SHP77 treated with DMSO at 0.1 percent for 48 hours (cell line): ENCODE measurements around the gene ST3GAL6.

ENCODE experiments used
- DNase-seq: peaks from one replicate; lab custom pipeline; 2025; lab: John Stamatoyannopoulos, UW

ST3GAL6 gene

GRCh38 chr3:98777286-98777685, 14.1 kb downstream of the ST3GAL6 start:
- no peak for DNase-seq

- no peak for DNase-seq
These were observed 14.7 kb downstream of the ST3GAL6 start for GRCh38 chr3:98777801-98778220.

GRCh38 chr3:98778383-98778782, 15.2 kb downstream of the ST3GAL6 start:
- no peak for DNase-seq

GRCh38 chr3:98778852-98779413, 15.8 kb downstream of the ST3GAL6 start:
- DNase-seq: no peak

DNA sequence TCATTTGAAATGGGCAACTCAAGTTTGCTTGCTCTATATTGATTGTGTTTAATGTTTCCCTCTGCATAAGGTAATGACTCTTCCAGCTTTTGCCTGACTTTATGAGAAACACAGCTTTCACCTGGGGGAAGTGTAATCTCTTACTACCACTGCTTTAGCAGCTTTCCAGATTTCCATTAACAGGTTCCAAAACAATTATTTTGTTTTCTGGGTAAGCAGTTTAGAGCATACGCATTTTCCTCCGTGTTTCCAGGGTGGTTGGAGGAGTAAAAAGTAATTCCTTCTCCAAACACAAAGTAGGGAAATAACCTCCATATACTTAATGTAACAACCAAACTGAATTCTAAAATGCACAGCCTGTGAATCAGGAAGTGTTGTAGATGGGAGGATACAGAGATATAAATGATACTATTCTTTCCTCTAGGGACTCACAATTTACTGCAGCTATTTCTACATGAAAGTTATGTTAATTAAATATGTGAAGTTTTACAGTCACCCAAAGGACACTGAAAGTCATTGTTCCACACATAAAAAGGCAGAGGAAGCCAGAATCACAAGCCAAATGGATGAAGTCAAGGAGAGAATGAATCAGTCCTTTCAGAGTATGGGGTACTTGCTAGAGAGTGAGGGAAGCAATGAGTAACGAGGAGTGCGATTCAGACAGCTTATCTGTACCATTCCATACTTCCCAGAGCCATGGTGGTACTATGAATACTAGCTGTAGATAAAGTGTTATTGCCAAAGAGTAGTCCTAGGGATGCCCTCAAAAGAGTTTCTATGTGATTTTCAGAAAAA, 16.6 kb downstream of the ST3GAL6 start:
- DNase-seq: no peak

DNA sequence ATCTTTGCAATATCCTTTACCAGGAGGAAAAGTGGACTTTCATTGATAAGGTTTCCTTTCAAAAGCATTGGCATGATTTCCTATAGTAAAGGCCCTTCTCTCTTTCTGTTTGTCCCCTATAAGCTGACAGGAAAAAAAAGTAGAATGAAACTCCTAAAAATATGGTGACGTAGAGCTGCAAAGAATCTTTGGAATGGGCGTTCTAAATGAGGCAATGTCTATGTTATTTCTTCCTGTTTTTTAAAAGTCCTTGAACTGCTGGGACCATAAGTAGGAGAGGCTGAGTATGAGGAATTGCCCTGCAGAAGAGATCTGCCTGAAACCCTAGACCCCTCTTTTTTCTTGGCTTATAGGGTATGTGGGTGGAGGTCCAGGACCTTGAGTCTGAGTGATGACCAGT, 17.2 kb downstream of the ST3GAL6 start:
- DNase-seq: no peak

GRCh38 chr3:98782824-98783500, 19.8 kb downstream of the ST3GAL6 start:
- DNase-seq: no peak

- DNase-seq: no peak
These were observed 20.9 kb downstream of the ST3GAL6 start for GRCh38 chr3:98784042-98784441.

DNA sequence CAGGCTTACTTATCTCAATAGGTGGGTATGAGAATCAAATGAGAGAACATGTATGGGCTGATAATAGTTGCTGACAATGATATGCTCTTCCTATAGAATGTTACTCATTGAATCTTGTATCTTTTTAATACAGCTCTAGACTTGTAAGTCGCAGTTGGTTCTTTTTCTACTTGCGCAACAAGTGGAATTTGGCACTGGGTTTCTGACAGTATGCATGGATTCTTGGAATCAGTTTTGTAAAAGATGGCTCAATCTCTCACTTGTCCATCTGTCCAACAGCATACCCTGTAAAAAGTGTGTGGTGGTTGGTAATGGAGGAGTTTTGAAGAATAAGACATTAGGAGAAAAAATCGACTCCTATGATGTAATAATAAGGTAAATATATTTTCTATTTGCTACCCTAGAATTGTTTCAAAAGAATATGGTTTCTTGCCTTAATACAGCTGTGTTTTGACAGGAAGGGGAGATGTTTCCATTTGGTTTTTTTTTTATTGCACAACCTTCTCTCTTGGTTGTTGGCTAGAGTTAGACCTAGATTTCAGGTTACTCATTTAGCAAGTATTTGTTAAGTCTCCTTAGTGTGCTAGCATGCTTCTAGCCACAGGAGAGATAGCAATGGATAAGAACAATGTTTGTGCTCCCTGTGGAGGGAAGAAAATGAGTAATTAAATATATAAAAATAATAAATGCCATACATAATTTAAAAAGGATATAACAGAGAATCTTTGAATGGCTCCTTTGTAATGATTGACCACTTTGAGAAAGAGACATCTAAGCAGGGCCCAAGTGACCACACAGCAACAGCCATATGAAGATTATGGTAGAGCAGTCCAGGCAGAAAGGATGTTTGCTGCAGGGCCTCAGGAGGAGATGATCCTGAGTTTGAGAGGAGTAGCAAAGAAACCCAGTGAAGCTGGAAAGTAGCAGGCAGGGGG, 21.8 kb downstream of the ST3GAL6 start:
- no peak for DNase-seq

DNA sequence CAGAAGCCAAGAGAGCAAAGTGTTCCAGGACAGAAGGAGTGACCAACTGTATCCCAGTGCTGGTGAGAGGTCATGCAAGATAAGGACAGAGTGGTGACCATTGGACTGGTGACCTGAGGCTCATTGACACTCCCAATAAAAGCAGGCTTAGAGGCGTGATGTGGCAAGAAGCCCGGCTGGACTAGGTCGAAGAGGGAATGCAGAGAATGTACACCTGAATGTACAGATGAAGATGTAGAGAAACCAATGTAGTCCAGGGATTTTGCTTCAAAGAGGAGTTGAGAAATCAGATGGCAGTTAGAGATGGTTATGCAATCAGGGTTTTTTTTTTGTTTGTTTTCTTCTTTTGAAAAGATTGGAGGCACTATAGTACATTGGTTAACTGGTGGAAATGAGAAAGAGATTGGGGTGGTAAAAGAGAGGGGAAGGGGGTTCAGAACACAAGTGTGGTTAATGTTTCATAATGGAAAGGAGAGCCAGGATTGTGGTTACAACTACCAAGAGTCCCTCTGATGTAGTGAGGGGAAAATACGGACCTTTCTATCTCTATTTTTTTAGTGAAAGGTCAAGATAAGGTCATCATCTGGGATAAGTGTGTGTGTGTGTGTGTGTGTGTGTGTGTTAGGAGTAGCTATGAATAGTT, 23.3 kb downstream of the ST3GAL6 start:
- no peak for DNase-seq

DNA sequence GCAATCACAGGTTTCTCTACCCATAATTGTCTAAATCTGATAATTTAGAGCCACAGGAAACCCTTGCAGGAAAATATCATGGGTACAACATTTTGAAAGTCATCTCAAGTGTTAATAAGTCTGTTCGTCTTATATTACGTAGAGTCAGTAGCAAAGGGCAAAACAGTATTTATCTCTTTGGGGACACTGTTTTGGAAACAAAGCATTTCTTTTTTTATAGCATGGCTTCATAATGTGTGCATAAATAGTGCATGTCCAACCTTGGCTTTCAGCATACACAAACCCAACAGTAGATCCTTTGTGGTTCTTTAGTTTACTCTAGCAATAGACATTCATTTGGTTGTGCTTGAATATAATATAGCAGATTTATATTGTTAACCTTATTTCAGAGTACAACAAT, 24.0 kb downstream of the ST3GAL6 start:
- DNase-seq: no peak

- no peak for DNase-seq
These were observed 25.5 kb downstream of the ST3GAL6 start for GRCh38 chr3:98788651-98789050.

DNA sequence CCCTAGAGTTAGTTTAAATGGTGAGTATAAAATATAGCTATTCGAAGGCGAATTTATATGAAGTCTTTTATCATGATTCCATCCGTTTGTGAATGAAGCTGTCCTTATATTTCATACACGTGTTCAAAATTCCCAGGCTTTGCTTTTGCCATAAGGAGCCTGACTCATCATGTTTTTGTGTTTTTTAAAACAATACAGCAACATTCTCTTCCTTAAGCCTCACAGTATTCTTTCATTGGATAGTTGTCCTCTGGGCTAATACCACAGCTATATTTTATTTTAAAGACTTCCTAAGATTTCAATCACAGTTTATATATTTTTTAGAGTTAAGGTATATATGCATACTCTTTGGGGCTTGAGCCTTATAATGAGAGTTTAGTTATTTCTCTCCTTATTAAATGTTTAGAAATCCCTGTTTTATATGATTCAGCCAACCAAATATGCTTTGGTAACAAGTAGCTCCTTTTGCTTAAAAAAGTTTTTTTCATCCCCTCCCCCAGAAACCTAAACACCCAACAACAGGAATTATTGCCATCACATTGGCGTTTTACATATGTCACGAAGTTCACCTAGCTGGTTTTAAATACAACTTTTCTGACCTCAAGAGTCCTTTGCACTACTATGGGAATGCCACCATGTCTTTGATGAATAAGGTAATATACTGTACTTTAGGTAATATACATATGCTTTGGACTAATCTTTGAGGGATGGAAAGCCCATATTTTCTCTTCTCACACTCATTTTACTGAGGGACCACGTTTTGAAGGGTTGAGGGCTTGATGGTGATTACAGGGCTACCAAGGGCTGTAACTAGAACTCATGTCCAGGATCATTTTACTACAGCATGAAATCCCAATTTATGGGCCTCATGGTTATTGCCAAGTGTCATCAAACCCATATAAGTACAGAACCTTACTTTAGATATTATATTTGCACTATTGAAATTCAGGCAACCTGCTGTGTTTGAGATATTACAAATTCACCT, 28.5 kb downstream of the ST3GAL6 start:
- DNase-seq: no peak

DNA sequence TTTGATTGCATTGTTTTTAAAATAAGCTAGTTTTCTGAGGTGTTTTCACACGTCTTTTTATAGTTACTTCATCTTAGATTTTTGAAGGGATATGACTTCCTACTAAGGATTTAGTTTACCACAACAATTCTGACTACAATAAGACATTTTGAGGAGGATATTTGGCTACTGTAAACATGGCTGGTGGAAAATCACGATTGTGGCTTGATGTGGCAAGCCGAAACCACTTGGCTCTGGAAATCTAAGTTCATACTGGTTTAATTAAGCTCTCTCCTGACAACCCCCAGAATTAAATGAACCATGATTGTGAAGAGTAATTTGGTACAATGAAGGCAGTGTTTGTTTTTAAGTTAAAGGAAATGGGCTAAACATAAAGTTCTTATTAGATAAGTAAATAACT, 30.8 kb downstream of the ST3GAL6 start:
- DNase-seq: no peak

GRCh38 chr3:98796334-98796733, 33.2 kb downstream of the ST3GAL6 start:
- DNase-seq: no peak

GRCh38 chr3:98797905-98798304, 34.8 kb downstream of the ST3GAL6 start:
- DNase-seq: no peak

DNA sequence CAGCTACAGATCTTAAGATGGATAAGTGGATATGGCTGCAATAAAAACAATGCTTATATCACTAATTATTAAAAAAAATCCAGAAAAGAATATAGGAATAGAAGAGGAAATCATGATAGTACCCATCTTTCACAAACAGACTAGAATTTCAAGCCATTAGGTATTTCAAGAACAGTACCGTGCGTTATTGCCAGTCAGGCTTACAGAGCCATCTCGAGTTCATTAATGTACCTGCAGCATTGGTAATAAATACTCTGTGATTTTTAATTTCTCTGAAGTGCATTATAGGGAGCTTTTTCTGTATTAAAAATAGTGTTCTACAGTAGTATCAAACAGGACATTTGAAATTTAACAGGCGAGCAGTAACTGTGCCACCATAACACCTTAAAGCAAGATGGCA, 35.7 kb downstream of the ST3GAL6 start:
- no peak for DNase-seq

GRCh38 chr3:98799479-98799878, 36.3 kb downstream of the ST3GAL6 start:
- no peak for DNase-seq

GRCh38 chr3:98800401-98800800, 37.3 kb downstream of the ST3GAL6 start:
- DNase-seq: no peak

DNA sequence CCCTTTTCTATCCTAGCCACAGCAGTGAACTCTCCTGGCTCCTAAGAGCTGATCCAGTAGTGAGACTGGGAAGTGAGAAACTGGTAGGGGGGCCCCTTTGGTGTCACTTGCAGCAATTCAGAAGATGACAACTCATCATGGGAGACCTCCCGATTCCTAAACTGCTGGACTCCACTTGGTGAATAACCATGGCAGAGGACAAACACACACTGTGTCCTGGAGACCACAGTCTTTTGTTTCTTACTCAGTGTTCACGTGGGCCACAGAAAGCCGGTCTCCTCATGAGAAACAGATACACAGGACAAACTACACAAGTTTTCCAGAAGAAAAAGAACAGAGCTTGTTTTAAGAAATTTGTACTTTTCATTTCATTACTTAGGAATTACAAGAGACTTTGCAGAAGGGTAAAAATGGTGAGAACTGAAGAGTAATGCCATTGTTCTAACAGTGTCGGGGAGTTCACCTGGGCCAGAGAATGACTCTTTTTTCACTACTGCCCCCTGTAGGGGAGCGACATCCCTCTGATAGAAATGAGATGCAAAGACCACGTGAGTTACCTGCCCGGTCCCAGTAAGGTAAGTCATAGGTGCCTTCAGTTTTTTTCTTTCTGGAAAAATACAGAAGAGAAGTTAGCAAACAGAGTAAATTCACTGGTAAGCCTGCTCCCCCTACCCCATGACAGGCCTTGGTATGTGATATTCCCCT, 38.1 kb downstream of the ST3GAL6 start:
- DNase-seq: no peak
